Activated CD8-positive, alpha-beta T cell treated with anti-CD3 and anti-CD28 coated beads, Interleukin-2, amount 10 ng/mL, durations not matched to agents 7 days and 5 days (primary cell): ENCODE results near the gene SMTN. TPM values are rescaled to one million over a fixed set of nuclear protein-coding genes. Genes with fewer than 3 reads are reported as not detected.

ENCODE experiments used
- ATAC-seq: fragments of 150-1000 bp; cut with Tn5 transposase; one replicate; pipeline ENCODE4 v1.10.0; 2021; ENCODE audit warnings: moderate library complexity
- CTCF ChIA-PET: fragments of 350-600 bp; sonication (Branson Sonifier 250); formaldehyde crosslinking; loops from one replicate; lab custom pipeline; 2021; ENCODE audit warnings: antibody characterized with exemption; lab: Charles Lee
- POLR2A ChIA-PET: fragments of 350-600 bp; sonication (Branson Sonifier 250); formaldehyde crosslinking; loops from one replicate; lab custom pipeline; 2021; ENCODE audit warnings: antibody characterized with exemption; lab: Charles Lee
- DNase-seq: peaks from one replicate; pipeline ENCODE4 v3.0.0-alpha.2; 2020
- H3K27ac Mint-ChIP-seq: one replicate; pipeline ENCODE4 v1.8.0; 2021; ENCODE audit warnings: mild to moderate bottlenecking, mixed read lengths
- H3K27me3 Mint-ChIP-seq: one replicate; pipeline ENCODE4 v1.8.0; 2021; ENCODE audit warnings: low read depth, mixed read lengths
- H3K36me3 Mint-ChIP-seq: one replicate; pipeline ENCODE4 v1.8.0; 2021; ENCODE audit warnings: low read depth, mixed read lengths
- H3K4me1 Mint-ChIP-seq: one replicate; pipeline ENCODE4 v1.8.0; 2021; ENCODE audit warnings: low read depth, mixed read lengths
- H3K4me3 Mint-ChIP-seq: one replicate; pipeline ENCODE4 v1.8.0; 2021; ENCODE audit warnings: mild to moderate bottlenecking, mixed read lengths
- H3K9me3 Mint-ChIP-seq: one replicate; pipeline ENCODE4 v1.8.0; 2022; ENCODE audit warnings: mixed read lengths; ENCODE audit not compliant: insufficient read depth
- total RNA-seq, 2 experiments: library from RNA; stranded (reverse); gene quantifications; one replicate each; pipeline ENCODE4 v1.2.3, GENCODE V29; 2021

SMTN gene
- total RNA-seq, 2 experiments from 2014 or later: 51.0 to 61.7 TPM

- Mint-ChIP-seq H3K36me3 (no peaks in the 10 kb centered on the region), H3K27ac (no peak overlapping the region), H3K27me3 (no peaks in the 10 kb centered on the region), H3K4me1 (no peaks in the 10 kb centered on the region), H3K9me3 (no peaks in the 10 kb centered on the region), H3K4me3 (no peak overlapping the region)
- DNase-seq (no peak), ATAC-seq (no peak)
- ChIA-PET POLR2A (no interaction called here), CTCF (no interaction called here)
Measured at GRCh38 chr22:31138126-31138525, 57.0 kb downstream of the SMTN start.

GRCh38 chr22:31139066-31139465 lies 57.9 kb downstream of the SMTN start:
- DNase-seq: no peak
- no peaks in the 10 kb centered on the region for H3K9me3 Mint-ChIP-seq
- no peaks in the 10 kb centered on the region for H3K27me3 Mint-ChIP-seq
- H3K4me3 Mint-ChIP-seq: no peak overlapping the region
- H3K36me3 Mint-ChIP-seq: no peaks in the 10 kb centered on the region
- no peak for ATAC-seq
- ChIA-PET POLR2A (no interaction called here), CTCF (no interaction called here)
- H3K27ac Mint-ChIP-seq: no peak overlapping the region
- H3K4me1 Mint-ChIP-seq: peaks cover 2% of the 10 kb centered on the region

- H3K36me3 Mint-ChIP-seq: no peaks in the 10 kb centered on the region
- peak; percentile 21 for ATAC-seq
- no peaks in the 10 kb centered on the region for H3K9me3 Mint-ChIP-seq
- no peak within 1 kb of the TSS for H3K4me3 Mint-ChIP-seq
- ChIA-PET POLR2A (no interaction called here), CTCF (no interaction called here)
- H3K27me3 Mint-ChIP-seq: no peaks in the 10 kb centered on the region
- DNase-seq: no peak
- peaks cover 9% of the 10 kb centered on the region for H3K4me1 Mint-ChIP-seq
- H3K27ac Mint-ChIP-seq: no peak within 1 kb of the TSS
Measured at GRCh38 chr22:31139866-31140716, 59.0 kb downstream of the SMTN start, which contains the start of gene PLA2G3. TSS of gene PLA2G3 (minus strand) at chr22:31140508. CDS start at chr22:31140354, 154 bp downstream.

- Mint-ChIP-seq H3K36me3 (no peaks in the 10 kb centered on the region), H3K4me1 (peaks cover 9% of the 10 kb centered on the region), H3K27ac (no peak overlapping the region), H3K9me3 (no peaks in the 10 kb centered on the region), H3K27me3 (no peaks in the 10 kb centered on the region), H3K4me3 (no peak overlapping the region)
- ATAC-seq: no peak
- CTCF ChIA-PET: no interaction called here
- POLR2A ChIA-PET: no interaction called here
- no peak for DNase-seq
Measured at GRCh38 chr22:31140746-31141145, 59.6 kb downstream of the SMTN start.

- Mint-ChIP-seq H3K36me3 (no peaks in the 10 kb centered on the region), H3K4me3 (no peak overlapping the region), H3K4me1 (peaks cover 9% of the 10 kb centered on the region), H3K27me3 (no peaks in the 10 kb centered on the region), H3K27ac (no peak overlapping the region), H3K9me3 (no peaks in the 10 kb centered on the region)
- no peak for DNase-seq
- no peak for ATAC-seq
- POLR2A ChIA-PET: no interaction called here
- CTCF ChIA-PET: interaction anchor here (0.8 kb wide), 1 partner anchor 172 kb away, joined by 3 read pairs; no protein-coding TSS in a partner anchor
Measured at GRCh38 chr22:31141551-31141950, 60.4 kb downstream of the SMTN start.

- Mint-ChIP-seq H3K27me3 (no peaks in the 10 kb centered on the region), H3K36me3 (no peaks in the 10 kb centered on the region), H3K4me3 (no peak overlapping the region), H3K9me3 (no peaks in the 10 kb centered on the region), H3K27ac (no peak overlapping the region), H3K4me1 (peaks cover 9% of the 10 kb centered on the region)
- ChIA-PET POLR2A (no interaction called here), CTCF (no interaction called here)
- ATAC-seq (no peak), DNase-seq (no peak)
Measured at GRCh38 chr22:31142285-31142684, 61.2 kb downstream of the SMTN start.

GRCh38 chr22:31143038-31143437 lies 61.9 kb downstream of the SMTN start:
- DNase-seq (no peak), ATAC-seq (no peak)
- Mint-ChIP-seq H3K27ac (no peak overlapping the region), H3K4me1 (peaks cover 9% of the 10 kb centered on the region), H3K9me3 (no peaks in the 10 kb centered on the region), H3K4me3 (no peak overlapping the region), H3K27me3 (no peaks in the 10 kb centered on the region), H3K36me3 (no peaks in the 10 kb centered on the region)
- ChIA-PET CTCF (no interaction called here), POLR2A (no interaction called here)

GRCh38 chr22:31143537-31143936 lies 62.4 kb downstream of the SMTN start:
- ChIA-PET CTCF (interaction anchor here (1.2 kb wide), 1 partner anchor 60 kb away, joined by 3 read pairs; no protein-coding TSS in a partner anchor), POLR2A (no interaction called here)
- H3K27ac Mint-ChIP-seq: no peak overlapping the region
- no peak overlapping the region for H3K4me3 Mint-ChIP-seq
- H3K9me3 Mint-ChIP-seq: no peaks in the 10 kb centered on the region
- no peaks in the 10 kb centered on the region for H3K27me3 Mint-ChIP-seq
- DNase-seq (no peak), ATAC-seq (no peak)
- peaks cover 9% of the 10 kb centered on the region for H3K4me1 Mint-ChIP-seq
- H3K36me3 Mint-ChIP-seq: no peaks in the 10 kb centered on the region

GRCh38 chr22:31144223-31144622 lies 63.1 kb downstream of the SMTN start:
- Mint-ChIP-seq H3K4me1 (peaks cover 9% of the 10 kb centered on the region), H3K4me3 (no peak overlapping the region), H3K9me3 (no peaks in the 10 kb centered on the region), H3K36me3 (no peaks in the 10 kb centered on the region), H3K27me3 (no peaks in the 10 kb centered on the region), H3K27ac (no peak overlapping the region)
- POLR2A ChIA-PET: no interaction called here
- CTCF ChIA-PET: interaction anchor here (0.8 to 1.2 kb wide), 2 partner anchors 60 to 61 kb away, joined by 3 read pairs; no protein-coding TSS in a partner anchor
- ATAC-seq: no peak
- DNase-seq: no peak

- Mint-ChIP-seq H3K36me3 (no peaks in the 10 kb centered on the region), H3K4me3 (no peak overlapping the region), H3K4me1 (peaks cover 9% of the 10 kb centered on the region), H3K27ac (no peak overlapping the region), H3K27me3 (peaks cover 2% of the 10 kb centered on the region), H3K9me3 (no peaks in the 10 kb centered on the region)
- POLR2A ChIA-PET: no interaction called here
- CTCF ChIA-PET: interaction anchor here (1.2 to 2.0 kb wide), 3 partner anchors 20 to 64 kb away, joined by 3 to 5 read pairs (median 4); no protein-coding TSS in a partner anchor
- ATAC-seq: no peak
- DNase-seq: no peak
Measured at GRCh38 chr22:31148488-31148887, 67.4 kb downstream of the SMTN start.

- H3K4me3 Mint-ChIP-seq: no peak overlapping the region
- H3K36me3 Mint-ChIP-seq: no peaks in the 10 kb centered on the region
- DNase-seq (peak; percentile 45), ATAC-seq (peak; percentile 68)
- no peak overlapping the region for H3K27ac Mint-ChIP-seq
- ChIA-PET POLR2A (no interaction called here), CTCF (interaction anchor here (1.2 to 2.0 kb wide), 4 partner anchors 10 to 64 kb away, joined by 3 to 10 read pairs (median 4); partner anchors contain the start of gene RNF185)
- H3K9me3 Mint-ChIP-seq: no peaks in the 10 kb centered on the region
- H3K4me1 Mint-ChIP-seq: peaks cover 7% of the 10 kb centered on the region
- peaks cover 2% of the 10 kb centered on the region for H3K27me3 Mint-ChIP-seq
Measured at GRCh38 chr22:31148953-31149627, 68.0 kb downstream of the SMTN start.

GRCh38 chr22:31150615-31151014 lies 69.5 kb downstream of the SMTN start:
- CTCF ChIA-PET: interaction anchor here (1.9 kb wide), 1 partner anchor 9 kb away, joined by 10 read pairs; the partner anchor contains the start of gene RNF185
- no peaks in the 10 kb centered on the region for H3K9me3 Mint-ChIP-seq

More at GRCh38 chr22:31150615-31151014, 69.5 kb downstream of the SMTN start:
- ATAC-seq (no peak), DNase-seq (no peak)
- H3K27me3 Mint-ChIP-seq: peaks cover 2% of the 10 kb centered on the region
- no peak overlapping the region for H3K4me3 Mint-ChIP-seq
- no peak overlapping the region for H3K27ac Mint-ChIP-seq
- no peaks in the 10 kb centered on the region for H3K36me3 Mint-ChIP-seq
- POLR2A ChIA-PET: no interaction called here
- no peaks in the 10 kb centered on the region for H3K4me1 Mint-ChIP-seq
